HFF-Myc (cell line): ENCODE data around the gene TAC3.

Experiments
- DNase-seq: peaks from one replicate; pipeline ENCODE4 v3.0.0-alpha.2; 2011; ENCODE audit warnings: low read depth; ENCODE audit errors: extremely low read depth
- H3K4me3 ChIP-seq: replicated peaks from 2 replicates; pipeline ENCODE4 v1.5.1; 2011; ENCODE audit warnings: low read depth, mild to moderate bottlenecking, control low read depth, low read length
- TF ChIP-seq, protein P1 (sequence below): IDR thresholded peaks from 2 replicates; pipeline ENCODE4 v1.5.1; 2012; ENCODE audit warnings: mild to moderate bottlenecking, low read depth, low read length, control low read depth; ENCODE audit errors: missing control alignments

Gene TAC3

DNA sequence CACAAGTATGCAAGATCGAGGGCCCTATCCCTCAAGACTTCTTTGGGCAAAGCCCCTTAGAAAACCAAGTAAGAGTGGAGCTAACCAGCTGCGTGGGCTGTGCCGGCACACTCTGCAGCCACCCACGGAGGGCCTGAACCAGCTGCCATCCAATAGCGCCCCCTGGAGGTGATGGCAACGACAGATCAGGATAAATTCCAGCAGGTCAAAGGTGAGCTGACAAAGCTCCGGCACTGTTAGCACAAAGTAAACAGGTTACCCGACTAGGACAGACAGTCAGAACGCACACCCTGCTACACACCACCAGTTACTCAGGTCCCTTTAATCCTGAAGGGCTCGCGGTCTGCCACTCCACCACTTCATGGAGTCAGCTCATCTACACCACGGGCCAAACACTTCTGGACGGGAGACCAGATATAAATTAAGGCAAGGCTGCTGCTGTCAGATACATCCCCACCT lies 14.9 kb downstream of the TAC3 start:
- TF ChIP-seq, protein P1, sequence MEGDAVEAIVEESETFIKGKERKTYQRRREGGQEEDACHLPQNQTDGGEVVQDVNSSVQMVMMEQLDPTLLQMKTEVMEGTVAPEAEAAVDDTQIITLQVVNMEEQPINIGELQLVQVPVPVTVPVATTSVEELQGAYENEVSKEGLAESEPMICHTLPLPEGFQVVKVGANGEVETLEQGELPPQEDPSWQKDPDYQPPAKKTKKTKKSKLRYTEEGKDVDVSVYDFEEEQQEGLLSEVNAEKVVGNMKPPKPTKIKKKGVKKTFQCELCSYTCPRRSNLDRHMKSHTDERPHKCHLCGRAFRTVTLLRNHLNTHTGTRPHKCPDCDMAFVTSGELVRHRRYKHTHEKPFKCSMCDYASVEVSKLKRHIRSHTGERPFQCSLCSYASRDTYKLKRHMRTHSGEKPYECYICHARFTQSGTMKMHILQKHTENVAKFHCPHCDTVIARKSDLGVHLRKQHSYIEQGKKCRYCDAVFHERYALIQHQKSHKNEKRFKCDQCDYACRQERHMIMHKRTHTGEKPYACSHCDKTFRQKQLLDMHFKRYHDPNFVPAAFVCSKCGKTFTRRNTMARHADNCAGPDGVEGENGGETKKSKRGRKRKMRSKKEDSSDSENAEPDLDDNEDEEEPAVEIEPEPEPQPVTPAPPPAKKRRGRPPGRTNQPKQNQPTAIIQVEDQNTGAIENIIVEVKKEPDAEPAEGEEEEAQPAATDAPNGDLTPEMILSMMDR = peak; percentile 73
- H3K4me3 ChIP-seq = no peak overlapping the region
- no peak for DNase-seq

DNA sequence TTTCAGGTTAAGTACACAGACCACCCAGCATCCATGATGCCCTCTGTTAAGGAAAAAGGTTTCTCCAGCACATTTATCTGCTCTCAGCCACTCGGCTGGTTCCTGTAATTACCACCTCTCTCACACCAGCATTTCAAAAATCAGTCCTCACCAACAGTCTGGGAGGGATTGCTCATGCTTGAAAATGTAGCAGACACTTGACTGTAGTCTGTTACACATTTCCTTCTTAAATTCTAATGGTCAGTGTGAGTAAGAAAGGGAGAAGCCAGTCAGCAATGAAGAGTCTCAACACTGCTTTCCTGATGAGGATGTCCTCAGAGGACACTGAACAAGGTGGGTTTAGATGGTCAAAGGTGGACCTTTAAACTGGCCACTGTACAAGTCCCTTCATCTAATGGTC lies 15.9 kb downstream of the TAC3 start:
- H3K4me3 ChIP-seq = no peak overlapping the region
- TF ChIP-seq, protein P1 = no peak
- DNase-seq = no peak

DNA sequence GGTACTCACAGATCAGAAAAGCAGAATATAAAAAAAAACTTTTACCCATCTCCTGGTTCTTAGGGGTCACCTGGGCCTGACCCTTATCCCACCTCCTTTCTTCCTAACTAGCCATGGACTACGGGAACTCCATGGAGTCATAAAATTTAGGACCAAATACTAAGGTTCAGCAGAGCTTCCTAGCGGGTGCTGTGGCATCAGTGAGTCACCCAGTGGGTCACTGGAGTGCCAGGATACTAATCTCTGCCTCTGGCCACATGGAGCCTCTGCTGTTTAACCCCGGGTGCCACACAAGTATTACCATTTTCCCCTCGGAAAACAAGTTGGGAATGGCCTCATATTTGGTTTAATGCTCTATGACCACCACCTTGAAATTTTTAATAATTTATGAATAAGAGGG lies 16.9 kb downstream of the TAC3 start:
- no peak for DNase-seq
- H3K4me3 ChIP-seq = no peak overlapping the region
- TF ChIP-seq, protein P1 = no peak

DNA sequence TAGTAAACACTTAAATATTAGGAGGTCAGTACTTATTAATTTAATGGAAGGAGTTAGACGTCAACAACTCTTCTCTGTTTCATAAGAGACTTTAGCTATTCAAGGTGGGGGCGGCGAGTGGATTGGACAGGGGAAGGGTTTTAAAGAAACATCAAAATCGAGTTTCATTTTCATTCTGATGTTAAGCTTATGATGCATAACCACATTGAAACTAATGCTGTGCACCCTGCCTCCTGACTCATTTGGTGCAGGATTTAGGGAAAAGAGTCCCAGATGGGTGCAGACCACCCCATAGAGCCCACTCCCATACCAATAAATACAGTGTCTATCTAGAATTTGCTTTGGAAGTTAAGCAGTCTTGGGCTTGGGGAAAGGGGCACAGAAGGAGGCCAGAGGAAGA lies 17.3 kb downstream of the TAC3 start:
- DNase-seq = no peak
- no peak overlapping the region for H3K4me3 ChIP-seq
- TF ChIP-seq, protein P1 = no peak

DNA sequence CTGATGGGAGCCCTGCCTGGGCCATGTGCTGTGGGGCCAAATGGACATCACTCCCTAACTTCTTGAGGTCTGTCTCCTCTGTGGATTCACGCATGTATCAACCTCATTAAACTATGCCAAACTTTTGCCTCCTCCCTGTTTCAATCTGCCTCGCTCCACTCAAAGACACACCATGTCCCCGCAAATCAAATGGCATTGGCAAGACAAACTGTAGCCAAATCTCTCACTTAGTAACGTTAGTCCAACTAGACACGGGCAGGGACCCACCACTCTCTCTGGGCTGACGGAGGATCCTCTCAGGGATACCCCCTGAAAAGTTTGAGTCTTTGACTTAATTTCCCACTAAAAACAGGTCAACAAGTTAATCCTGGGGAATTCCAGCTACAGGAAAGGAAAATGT lies 18.0 kb downstream of the TAC3 start:
- no peak for DNase-seq
- no peak overlapping the region for H3K4me3 ChIP-seq
- TF ChIP-seq, protein P1 = no peak

DNA sequence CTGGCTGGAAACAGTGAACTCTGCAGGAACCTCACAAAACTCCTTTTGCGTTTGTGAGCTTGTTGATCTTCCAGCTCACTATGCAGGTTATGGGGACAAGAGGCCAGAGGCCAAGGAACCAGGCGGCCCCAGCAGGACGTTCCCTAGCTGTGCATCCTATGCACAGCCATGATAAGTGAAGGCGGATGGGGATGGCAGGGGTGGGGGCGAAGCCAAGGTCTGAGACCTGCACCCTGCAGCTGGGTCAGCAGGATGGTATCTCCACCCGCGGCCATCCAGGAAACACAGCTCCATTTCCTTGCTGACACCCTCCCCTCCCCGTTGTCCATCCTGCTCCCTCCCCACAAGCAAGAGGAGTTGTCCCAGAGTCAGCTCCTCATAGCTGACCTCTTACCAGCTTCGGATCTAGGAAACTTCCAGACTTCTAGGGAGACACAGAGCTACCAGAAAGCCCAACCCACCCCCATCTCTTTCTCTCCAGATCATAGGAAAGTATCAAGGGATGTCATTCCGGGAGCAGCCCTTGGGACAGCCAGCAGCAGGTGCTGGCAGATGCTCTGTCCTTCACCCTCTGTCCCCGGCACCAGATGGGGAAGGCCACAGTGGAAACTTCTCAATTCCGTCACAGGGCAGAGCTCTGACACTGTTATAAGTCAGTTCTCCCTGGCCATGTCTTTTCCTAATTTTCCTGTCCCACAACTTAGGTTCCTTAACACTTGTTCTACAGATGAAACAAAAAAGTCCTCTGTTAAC lies 19.4 kb downstream of the TAC3 start:
- no peak for DNase-seq
- TF ChIP-seq, protein P1 = no peak

DNA sequence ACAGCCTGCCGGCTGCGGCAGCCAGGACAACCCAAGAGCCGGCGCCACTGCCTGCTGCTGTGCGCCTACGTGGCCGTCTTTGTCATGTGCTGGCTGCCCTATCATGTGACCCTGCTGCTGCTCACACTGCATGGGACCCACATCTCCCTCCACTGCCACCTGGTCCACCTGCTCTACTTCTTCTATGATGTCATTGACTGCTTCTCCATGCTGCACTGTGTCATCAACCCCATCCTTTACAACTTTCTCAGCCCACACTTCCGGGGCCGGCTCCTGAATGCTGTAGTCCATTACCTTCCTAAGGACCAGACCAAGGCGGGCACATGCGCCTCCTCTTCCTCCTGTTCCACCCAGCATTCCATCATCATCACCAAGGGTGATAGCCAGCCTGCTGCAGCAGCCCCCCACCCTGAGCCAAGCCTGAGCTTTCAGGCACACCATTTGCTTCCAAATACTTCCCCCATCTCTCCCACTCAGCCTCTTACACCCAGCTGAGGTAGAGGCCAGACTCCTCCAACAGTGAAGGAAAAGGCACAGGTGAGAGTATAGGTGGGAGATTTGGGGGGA lies 20.3 kb downstream of the TAC3 start:
- no peak for DNase-seq
- no peak overlapping the region for H3K4me3 ChIP-seq
- TF ChIP-seq, protein P1 = no peak

More for the DNA sequence above, 19.4 kb downstream of the TAC3 start:
- H3K4me3 ChIP-seq = no peak overlapping the region
